SIG-M5 treated with dmso at 0.1 percent for 504 hours (cell line): ENCODE data around the gene SPRED2.

Experiments
- DNase-seq: peaks from one replicate; lab custom pipeline; 2025; ENCODE audit not compliant: unreplicated experiment; lab: John Stamatoyannopoulos, UW

The SPRED2 gene, protein sequence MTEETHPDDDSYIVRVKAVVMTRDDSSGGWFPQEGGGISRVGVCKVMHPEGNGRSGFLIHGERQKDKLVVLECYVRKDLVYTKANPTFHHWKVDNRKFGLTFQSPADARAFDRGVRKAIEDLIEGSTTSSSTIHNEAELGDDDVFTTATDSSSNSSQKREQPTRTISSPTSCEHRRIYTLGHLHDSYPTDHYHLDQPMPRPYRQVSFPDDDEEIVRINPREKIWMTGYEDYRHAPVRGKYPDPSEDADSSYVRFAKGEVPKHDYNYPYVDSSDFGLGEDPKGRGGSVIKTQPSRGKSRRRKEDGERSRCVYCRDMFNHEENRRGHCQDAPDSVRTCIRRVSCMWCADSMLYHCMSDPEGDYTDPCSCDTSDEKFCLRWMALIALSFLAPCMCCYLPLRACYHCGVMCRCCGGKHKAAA

DNA sequence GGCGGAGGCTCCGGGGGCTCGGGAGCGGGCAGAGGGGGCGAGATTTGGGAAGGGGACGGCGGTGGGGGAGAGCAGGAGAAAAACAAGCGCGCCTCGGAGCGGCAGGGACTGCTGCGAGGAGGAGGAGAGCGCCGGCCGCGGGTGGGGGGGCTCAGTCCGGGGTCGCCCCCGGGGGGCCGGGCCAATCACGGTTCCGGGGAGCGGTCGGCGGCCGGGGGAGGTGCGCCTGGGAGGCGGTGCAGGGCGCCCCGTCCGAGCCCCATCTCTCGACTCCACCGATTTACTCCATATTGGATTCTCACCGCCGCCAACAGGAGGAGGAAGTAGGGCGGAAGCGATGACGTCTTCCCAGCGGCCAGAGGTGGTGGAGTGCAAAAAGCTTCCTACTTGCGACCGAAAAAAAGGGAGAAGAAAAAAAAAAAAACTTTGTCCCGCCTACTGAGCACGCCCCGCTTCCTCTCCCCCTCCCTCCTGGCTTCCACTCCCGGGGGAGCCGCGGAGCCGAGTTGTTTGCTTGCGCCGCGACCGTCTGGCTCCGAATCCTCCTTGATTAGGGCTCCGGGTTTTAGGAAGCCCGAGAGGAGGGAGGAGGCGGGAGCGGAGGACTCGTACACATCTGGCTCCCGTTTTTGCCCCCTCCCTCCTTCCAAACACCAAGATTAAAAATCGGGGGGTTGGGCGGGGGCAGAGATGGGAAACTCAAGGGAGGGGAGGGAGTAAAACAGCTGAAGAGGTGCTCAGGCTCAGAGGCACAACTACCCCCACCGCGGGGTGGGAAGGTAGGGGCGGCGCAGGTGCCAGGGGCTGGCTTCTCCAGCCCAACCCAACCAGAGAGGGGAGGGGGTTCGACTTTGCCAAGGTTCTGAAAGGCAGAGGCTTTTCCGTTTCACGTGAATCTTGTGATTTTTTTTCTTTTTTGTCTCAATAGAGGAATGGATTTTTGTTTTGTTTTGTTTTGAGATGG lies at the start of gene SPRED2:
Gene SPRED2 (minus strand): TSS at position 373 of the 964 bp plus-strand sequence. CDS start 612 bp downstream, outside the sequence.
- peak; percentile 98 for DNase-seq

DNA sequence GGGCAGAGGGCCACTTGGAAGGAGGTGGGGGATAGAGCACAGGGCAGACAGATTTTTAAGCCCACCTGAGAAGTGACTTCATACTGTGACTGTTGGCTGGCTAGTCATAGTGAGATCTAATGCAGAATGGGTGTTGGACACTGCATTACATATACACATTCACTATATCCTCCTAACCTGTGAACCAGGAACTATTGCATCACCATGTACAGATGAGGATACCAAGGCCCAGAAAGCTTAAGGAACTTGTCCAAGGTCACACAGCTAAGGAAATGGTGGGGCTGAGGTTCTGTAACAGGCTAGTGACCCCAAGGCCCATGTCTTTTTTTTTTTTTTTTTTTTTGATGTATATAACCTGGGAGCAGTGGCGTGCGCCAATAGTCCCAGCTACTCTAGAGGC lies 49.6 kb upstream of the SPRED2 start:
- DNase-seq = no peak

DNA sequence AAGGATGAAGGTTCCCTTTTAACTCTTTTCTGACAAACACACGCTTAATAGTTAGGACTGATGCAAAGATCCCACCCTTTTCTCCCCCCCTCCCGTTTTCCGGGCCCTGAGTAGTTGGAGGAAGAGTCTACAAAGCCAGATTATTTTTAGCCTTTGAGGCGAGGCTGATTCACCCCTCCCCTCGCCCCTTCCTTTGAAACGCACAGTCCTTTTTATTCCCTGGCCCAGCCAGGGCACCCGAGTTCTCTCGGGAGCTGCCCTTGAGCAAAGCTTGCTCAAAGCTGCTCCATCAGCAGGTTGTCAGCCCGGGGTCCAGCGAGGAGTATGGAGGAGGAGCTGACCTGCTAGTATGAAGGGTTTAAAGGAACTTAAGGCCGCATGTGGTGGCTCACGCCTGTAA lies 47.1 kb upstream of the SPRED2 start:
- no peak for DNase-seq

DNA sequence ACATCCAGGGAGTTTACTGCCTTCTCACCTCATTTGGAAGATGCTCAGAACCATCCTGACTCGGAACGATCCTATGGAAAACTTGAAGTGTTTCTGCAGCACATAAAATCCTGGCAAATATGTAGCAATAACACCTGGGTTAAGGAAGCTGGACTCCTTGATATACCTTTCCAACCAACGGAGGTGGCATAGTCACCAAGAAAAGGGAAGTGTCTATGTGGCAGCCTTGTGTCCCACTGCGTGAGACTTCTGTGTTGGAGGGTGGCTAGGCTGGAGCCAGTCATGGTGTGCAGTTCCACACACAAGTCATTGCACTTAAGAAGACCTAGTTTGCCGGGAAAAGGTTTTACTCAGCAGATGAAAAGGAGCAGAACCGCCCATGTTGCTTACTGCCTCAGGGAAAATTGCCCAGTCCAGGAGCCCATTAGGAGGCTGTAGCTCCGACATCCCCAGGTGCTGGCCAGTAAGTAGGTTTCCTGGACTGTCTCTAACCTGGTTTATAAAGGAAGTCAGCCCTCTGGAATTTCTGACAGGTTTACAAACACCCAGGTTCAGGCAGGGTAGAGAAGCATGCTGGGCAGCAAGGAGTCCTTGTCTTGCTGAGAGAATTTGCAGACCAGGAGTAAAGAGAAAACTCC lies 46.2 kb upstream of the SPRED2 start:
- DNase-seq = no peak

DNA sequence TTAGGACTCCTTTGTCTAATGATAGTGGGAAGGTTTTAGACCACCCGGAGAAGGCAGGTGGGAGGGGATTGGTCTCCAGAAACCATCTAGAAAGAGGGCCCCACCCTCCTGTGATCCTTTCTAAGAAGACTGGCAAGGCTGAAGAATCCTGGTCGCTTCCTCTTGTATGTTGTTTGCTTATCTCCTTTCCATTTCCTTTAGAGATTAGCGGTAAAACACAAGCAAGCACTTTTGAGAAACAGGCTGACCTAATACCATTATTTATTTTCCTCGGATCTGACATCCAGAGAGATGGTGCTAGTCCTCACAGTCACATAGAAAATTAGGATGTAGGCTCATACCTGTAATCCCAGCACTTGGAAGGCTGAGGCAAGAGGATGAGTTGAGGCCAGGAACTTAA lies 45.2 kb upstream of the SPRED2 start:
- no peak for DNase-seq

DNA sequence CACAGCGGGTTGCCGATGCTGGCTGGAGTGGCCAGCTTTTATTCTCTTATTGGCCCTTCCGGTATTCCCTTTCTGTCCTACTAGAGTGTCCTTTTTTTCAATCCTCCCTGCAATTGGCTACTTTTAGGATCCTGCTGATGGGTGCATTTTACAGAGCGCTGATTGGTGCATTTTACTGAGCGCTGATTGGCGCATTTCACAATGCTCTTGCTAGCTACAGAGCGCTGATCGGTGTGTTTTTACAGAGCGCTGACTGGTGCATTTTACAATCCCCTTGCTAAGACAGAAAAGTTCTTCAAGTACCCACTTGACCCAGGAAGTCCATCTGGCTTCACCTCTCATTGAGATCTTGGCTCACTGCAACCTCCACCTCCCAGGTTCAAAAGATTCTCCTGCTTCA lies 44.4 kb upstream of the SPRED2 start:
- no peak for DNase-seq

DNA sequence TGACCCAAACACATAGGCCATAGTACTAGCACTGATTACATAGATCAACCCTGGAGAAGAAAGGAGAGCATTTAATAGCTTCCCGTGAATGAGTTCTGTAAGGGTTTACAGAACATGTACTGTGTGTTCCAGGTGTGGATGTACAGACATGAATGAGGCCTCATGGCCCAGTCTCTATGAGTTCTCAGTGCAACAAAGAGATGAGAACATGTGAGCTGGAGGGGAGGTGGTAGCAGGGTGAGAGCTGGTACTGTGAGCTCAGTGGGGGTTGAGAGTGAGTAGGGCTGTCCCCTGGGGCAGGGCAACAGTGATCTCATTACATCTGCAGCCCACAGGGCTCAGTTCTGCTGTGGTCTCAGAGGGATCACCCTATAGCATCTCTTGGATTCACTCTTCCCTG lies 42.6 kb upstream of the SPRED2 start:
- DNase-seq = no peak

DNA sequence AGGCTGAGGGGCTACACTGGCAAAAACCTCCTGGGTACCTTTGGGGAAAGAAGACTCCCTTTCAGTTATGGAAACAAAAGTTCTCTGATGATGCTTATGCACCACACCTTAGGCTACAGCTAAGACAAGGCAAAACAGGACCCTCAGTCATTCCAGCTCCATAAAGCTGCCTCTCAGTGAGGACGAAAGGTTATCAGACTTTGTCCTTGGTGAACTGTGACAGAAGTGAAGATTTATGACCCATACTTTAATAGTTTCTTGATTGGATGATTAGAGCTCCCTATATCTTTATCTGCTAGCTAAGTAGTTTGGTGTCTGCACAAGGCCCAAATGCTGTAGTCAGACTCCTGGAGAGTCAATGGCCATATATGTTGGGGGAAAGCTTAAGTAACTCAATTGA lies 40.6 kb upstream of the SPRED2 start:
- DNase-seq = no peak

DNA sequence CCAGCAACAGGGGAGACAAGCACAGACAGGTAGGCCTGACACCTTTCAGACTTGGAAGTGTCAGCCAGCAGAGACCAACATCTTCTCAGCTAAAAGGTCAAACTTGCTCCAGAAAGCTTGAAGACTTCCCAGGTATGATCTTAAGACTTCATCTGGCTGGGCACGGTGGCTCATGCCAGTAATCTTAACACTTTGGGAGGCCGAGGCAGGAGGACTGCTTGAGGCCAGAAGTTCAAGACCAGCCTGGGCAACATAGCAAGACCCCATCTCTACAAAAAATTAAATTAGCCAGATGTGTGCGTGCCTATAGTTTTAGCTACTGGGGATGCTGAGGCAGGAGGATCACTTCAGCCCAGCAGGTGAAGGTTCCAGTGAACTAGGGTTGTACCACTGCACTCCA lies 39.0 kb upstream of the SPRED2 start:
- DNase-seq = no peak

DNA sequence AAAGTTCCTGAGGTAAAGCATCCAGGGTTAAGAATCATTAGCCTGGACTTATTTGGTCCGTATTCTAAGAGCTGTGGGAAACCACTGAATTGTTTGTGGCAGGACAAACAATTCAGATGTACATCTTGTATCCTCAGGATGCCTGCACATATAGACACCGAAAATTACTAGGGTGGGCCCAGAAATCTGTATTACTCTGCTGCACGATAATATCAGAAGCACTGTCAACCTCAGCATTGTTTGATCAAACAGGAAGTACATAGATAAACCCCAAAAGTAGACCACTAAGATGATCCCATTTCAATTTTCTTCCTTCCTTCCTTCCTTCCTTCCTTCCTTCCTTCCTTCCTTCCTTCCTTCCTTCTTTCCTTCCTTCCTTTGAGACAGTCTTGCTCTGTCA lies 34.2 kb upstream of the SPRED2 start:
- DNase-seq = no peak

DNA sequence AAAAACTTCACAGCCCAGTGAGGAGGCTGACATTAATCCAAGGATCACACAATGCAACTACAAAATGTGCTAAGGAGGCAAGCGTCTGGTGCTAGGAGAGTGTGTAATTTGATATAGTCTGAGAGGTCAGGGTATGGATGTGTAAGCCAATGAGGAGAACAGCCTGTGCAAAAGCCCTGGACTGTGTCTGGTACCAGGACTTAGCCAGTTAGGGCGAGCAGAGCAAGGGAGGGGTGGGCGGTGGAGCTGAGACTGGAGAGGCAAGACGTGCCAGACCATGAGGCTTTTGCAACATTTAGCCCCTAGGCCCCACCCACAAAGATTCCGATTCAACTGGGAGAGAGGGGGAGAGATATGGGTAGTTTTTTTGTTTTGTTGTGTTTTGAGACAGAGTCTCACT lies 33.5 kb upstream of the SPRED2 start:
- no peak for DNase-seq

DNA sequence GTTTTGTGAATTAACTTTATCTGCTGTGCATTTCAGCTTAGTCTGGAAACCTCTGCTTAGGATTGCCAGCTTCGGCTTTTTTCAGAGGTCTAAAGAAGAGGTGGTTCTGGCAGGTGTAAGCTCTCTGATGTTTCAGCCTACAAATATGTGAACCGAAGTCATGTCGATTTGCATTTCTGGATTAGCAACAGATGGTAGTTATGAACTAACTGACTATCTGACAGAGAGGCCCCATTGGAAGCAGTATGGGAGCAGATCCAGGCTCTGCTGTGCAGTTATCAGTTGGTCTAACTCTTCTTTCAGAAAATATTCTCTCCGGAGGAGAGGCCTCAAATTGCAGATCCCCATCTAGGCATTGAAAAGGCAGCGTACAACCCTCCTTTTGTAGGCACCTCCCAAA lies 32.7 kb upstream of the SPRED2 start:
- no peak for DNase-seq

DNA sequence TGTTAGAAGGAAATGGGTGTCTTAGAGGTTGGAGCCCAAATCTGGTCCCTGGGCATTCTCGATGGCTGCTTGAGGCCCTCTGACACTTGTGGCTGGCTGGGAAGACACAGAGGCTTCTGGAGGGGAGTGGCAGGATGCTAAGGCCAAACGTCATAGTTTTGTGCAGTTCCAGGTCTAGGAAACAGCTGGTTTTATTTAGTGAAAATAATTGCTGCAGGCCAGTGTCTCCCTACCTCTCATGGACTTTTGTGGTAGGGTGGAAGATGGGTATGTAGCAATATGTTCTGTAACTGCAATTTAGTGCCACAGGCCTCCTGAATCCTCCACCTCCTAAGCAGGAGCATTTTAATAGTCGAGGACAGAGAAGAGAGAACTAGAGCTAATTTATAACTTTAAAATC lies 32.2 kb upstream of the SPRED2 start:
- DNase-seq = no peak

DNA sequence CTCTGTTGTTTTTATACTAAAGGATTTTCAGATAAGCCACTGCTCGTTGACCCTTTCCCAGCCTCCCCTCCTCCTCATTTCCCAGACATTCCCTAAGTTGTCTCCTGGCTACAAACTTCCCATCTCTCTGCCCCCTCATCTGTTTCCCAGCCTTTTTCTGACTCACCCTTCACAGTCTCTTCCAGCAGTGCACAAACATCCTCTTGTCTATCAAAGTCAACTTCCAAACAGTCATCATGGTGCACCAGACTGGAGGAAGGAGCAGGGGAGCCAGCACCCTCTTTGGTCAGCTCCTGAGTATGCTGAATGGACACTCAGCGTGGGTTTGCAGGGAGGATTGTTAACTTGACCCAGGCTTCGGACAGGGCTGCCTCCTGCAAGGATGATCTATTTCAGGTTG lies 26.6 kb upstream of the SPRED2 start:
- DNase-seq = no peak

DNA sequence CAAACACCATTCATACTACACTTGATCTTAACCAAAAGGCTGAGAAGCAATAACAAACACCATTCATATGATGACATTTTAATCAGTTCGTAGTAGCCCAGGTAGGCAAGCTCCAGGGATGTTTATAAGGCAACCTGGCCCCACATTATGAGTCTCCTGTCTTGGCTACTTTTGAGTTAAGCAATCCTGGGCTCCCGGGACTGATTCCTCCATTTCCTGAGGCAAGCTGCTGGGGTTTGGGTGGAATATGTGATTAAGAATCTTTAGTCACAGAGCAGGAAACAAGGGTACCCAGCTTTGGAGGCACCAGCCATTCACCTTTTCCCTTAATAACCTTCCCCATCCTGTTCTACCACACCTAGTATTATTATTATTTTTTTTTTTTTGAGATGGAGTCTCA lies 24.5 kb upstream of the SPRED2 start:
- no peak for DNase-seq

DNA sequence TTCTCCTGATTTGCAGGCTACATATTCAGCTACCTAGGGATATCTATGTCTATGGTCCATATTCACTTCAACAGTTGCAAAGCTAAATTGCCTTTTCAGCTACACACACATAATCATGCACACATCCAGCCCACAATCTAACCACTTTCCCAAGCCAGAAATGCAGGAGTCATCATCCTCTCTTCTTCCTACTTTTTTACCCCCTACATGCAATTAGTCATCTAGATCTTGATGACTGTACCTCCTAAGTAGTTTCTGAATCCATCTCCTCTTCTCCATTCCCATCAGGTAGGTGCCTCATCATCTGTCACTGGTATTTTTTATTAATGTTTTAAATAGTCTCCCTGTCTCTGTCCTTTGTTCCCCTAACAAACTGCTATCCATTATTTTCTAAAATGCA lies 23.7 kb upstream of the SPRED2 start:
- DNase-seq = no peak

DNA sequence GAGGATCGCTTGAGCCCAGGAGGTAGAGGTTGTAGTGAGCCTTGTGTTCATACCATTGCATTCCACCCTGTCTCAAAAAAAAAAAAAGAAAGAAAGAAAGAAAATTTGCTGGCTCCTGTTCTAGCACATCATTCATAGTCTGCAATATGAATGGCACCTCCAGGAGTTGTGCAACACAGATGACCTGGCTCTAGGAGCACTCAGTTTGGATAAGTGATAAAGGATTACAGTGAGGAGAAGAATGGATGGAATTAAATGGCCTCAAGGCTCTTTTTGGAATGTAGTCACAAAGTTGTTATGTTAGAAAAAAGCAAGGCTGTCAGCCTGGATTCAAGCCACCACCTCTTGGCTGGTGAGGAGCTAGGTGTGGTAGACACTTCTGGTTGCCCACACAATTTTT lies 21.5 kb upstream of the SPRED2 start:
- DNase-seq = no peak

DNA sequence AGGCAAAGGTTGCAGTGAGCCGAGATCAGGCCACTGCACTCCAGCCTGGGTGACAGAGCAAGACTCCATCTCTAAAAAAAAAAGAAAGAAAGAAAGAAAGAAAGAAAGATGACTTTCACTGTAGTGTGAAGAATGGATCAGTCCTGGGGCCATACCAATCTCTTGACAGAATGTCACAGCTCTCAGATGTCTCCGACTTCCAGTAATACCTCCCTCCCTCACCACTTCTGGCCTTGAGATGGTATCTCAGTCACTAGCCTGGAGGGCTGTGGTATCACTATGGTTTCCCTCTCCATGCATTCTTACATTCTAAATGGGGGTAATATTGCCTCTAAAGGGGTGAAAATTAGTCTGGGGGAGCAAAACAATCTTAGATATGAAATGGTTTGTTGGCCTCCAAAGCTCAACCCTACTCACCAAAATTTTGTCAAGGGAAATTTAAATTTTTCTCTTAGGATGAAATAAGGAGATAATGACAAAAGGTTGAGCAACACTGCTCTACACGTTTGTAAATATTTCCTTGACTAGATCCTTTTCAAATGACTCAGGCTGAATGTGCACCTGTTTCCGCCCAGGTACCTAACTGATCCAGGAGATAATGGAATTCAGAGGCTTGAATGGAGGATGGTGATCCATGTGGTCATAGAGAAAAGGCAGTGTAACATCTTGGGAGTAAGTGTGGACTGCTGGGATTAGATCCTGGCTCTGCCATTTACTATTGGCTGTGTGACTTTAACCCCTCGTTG lies 19.9 kb upstream of the SPRED2 start:
- peak; percentile 43 for DNase-seq

DNA sequence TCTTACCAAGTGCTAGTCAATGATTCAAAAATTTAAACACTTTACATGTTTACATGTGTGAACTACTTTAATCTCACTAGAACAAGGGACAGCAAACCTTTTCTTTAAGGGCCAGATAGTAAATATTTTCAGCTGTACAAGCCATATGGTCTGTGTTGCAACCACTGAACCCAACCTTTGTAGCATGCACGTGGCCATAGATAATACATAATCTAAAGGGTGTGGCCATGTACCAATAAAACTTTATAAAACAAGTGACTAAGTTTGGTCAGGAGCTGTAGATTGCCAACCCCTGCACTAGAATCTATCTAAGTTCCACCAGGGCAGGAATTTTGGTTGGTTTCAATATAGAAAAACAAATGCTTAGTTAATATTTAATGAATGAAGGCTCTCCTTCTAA lies 18.4 kb upstream of the SPRED2 start:
- DNase-seq = no peak

DNA sequence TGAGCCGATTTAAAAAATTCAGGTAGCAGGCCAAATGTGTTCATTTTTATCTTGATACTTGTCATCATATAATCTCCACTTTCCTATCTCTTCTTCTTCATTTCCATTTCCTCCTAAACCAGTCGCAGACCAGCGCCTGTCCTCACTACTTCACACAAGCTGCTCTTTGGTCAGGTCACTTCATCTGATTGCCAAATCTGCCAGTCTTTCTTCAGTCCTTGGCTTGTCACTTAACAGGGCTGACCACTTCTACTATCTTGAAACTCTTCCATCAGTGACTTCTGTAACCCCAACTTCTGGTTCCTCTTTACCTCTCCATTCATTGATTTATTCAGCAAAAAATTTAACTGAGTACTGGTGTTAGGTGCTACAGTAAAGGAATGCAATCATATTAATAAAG lies 18.0 kb upstream of the SPRED2 start:
- DNase-seq = peak; percentile 48
